HCT116 (cell line): ENCODE results near the gene CDKAL1. TPM values are rescaled to one million over a fixed set of nuclear protein-coding genes. Genes with fewer than 3 reads are reported as not detected.

Source experiments
- ATAC-seq: fragments of 200-7000 bp; cut with Tn5 transposase; 2 replicates; pipeline ENCODE4 v1.9.1; 2020; ENCODE audit warnings: mild to moderate bottlenecking, moderate library complexity
- BruUV-seq: library from RNA; stranded (reverse); fragments of 400-500 nt; replicated peaks from 2 replicates; lab custom pipeline; 2021; lab: Mats Ljungman, UMichigan
- CTCF ChIA-PET: fragments of 300-600 bp; sonication (Branson Sonifier 250); formaldehyde crosslinking; loops from one replicate; lab custom pipeline; 2021; ENCODE audit warnings: antibody characterized with exemption; lab: Charles Lee
- POLR2A ChIA-PET: fragments of 300-600, 350-600 bp; sonication (Branson Sonifier 250); formaldehyde crosslinking; loops from one replicate; lab custom pipeline; 2021; ENCODE audit warnings: antibody characterized with exemption; lab: Charles Lee
- RAD21 ChIA-PET, 2 experiments: fragments of 300-600 bp; sonication (Branson Sonifier 250); formaldehyde crosslinking; loops; one replicate each; lab custom pipeline; 2023; ENCODE audit warnings: low total read pairs in 2 of 2; ENCODE audit not compliant: uncharacterized antibody in 2 of 2, unreplicated experiment in 2 of 2, low non-redundant PET in 1 of 2; lab: Charles Lee
- DNase-seq: peaks from one replicate; pipeline ENCODE4 v3.0.0-alpha.2; 2010; ENCODE audit warnings: low read depth, low spot score
- H2AFZ ChIP-seq: fragments of 200-600 bp; shearing (Covaris generic), sonication (generic); 2 replicates; pipeline ENCODE4 v1.6.1; 2017; ENCODE audit warnings: low read depth, mixed run types, mixed read lengths, antibody characterized with exemption, low read length; ENCODE audit not compliant: poor library complexity, severe bottlenecking
- H3K27ac ChIP-seq: 2 replicates; pipeline ENCODE4 v1.5.1; 2012; ENCODE audit warnings: low read depth, low read length
- H3K27me3 ChIP-seq: fragments of 200-600 bp; sonication (generic); 2 replicates; pipeline ENCODE4 v1.6.1; 2016; ENCODE audit warnings: mixed run types, low read length, mixed read lengths; ENCODE audit not compliant: insufficient read depth
- H3K36me3 ChIP-seq, 2 experiments: fragments of 200-500 bp in 1 of 2; fragments of 200-600 bp in 1 of 2; sonication (Bioruptor generic) in 1 of 2; sonication (generic) in 1 of 2; 2 replicates each; pipeline versions ENCODE4 v1.5.1 to v1.6.1; 2014 to 2016; ENCODE audit warnings: low read length in 2 of 2, inconsistent platforms in 1 of 2, mixed read lengths in 1 of 2, mixed run types in 1 of 2; ENCODE audit not compliant: insufficient read depth in 2 of 2, control insufficient read depth in 1 of 2
- H3K4me1 ChIP-seq, 2 experiments: fragments of 200-600 bp in 1 of 2; sonication (generic) in 1 of 2; 2 replicates each; pipeline versions ENCODE4 v1.5.1 to v1.6.1; 2012 to 2017; ENCODE audit warnings: low read length in 2 of 2, inconsistent platforms in 1 of 2, mild to moderate bottlenecking in 1 of 2, mixed read lengths in 1 of 2, mixed run types in 1 of 2, moderate library complexity in 1 of 2; ENCODE audit not compliant: insufficient read depth in 2 of 2, control insufficient read depth in 1 of 2
- H3K4me2 ChIP-seq: fragments of 200-600 bp; sonication (generic); 2 replicates; pipeline ENCODE4 v1.6.1; 2017; ENCODE audit warnings: mixed run types, low read length, mixed read lengths
- H3K4me3 ChIP-seq, 2 experiments: fragments of 200-600 bp in 1 of 2; sonication (generic) in 1 of 2; replicated peaks in 1 of 2; 2 replicates each; pipeline ENCODE4 v1.5.1; 2011 to 2016; ENCODE audit warnings: low read length in 2 of 2, control low read depth in 1 of 2, low read depth in 1 of 2, mild to moderate bottlenecking in 1 of 2, mixed read lengths in 1 of 2, mixed run types in 1 of 2
- H3K79me2 ChIP-seq: fragments of 200-600 bp; sonication (generic); 2 replicates; pipeline ENCODE4 v1.6.1; 2017; ENCODE audit warnings: mild to moderate bottlenecking, mixed run types, low read length, moderate library complexity, mixed read lengths; ENCODE audit not compliant: insufficient read depth
- H3K9ac ChIP-seq: fragments of 200-600 bp; sonication (generic); 2 replicates; pipeline ENCODE4 v1.6.1; 2016; ENCODE audit warnings: low read length, mixed read lengths
- H3K9me2 ChIP-seq: fragments of 200-600 bp; sonication (generic), shearing (Covaris generic); 2 replicates; pipeline ENCODE4 v1.6.1; 2017; ENCODE audit warnings: mixed run types, mild to moderate bottlenecking, moderate library complexity; ENCODE audit not compliant: insufficient read depth
- H3K9me3 ChIP-seq, 2 experiments: fragments of 200-500 bp in 1 of 2; fragments of 200-600 bp in 1 of 2; sonication (Bioruptor generic) in 1 of 2; sonication (generic) in 1 of 2; 2 replicates each; pipeline ENCODE4 v1.6.1; 2014 to 2017; ENCODE audit warnings: low read length in 2 of 2, mixed read lengths in 2 of 2, inconsistent platforms in 1 of 2, low read depth in 1 of 2, mild to moderate bottlenecking in 1 of 2, mixed run types in 1 of 2, moderate library complexity in 1 of 2; ENCODE audit not compliant: control insufficient read depth in 1 of 2, insufficient read depth in 1 of 2
- H4K20me1 ChIP-seq: fragments of 200-600 bp; sonication (generic), shearing (Covaris generic); 2 replicates; pipeline ENCODE4 v1.6.1; 2017; ENCODE audit warnings: mixed run types, mild to moderate bottlenecking, moderate library complexity; ENCODE audit not compliant: insufficient read depth
- CBX3 ChIP-seq: IDR thresholded peaks from 2 replicates; pipeline ENCODE4 v1.6.1; 2012; ENCODE audit warnings: low read depth
- CEBPB ChIP-seq: IDR thresholded peaks from 2 replicates; pipeline ENCODE4 v1.6.1; 2012; ENCODE audit warnings: low read depth
- ELF1 ChIP-seq: IDR thresholded peaks from 2 replicates; pipeline ENCODE4 v1.6.1; 2012; ENCODE audit warnings: low read depth, borderline replicate concordance
- EZH2 ChIP-seq: fragments of 200-600 bp; sonication (generic); IDR thresholded peaks from 2 replicates; pipeline ENCODE4 v1.6.1; 2017; ENCODE audit warnings: antibody characterized with exemption, mixed run types
- EZH2phosphoT487 ChIP-seq: fragments of 200-600 bp; IDR thresholded peaks from 2 replicates; pipeline ENCODE4 v1.6.1; 2018; ENCODE audit warnings: antibody characterized with exemption, borderline replicate concordance
- POLR2A ChIP-seq: IDR thresholded peaks from 2 replicates; pipeline ENCODE4 v1.7.0; 2011; ENCODE audit warnings: borderline replicate concordance; ENCODE audit not compliant: insufficient read depth, insufficient read length; ENCODE audit errors: extremely low read depth
- SRF ChIP-seq: IDR thresholded peaks from 2 replicates; pipeline ENCODE4 v1.6.1; 2012; ENCODE audit warnings: low read depth
- TCF7L2 ChIP-seq: IDR thresholded peaks from 2 replicates; pipeline ENCODE4 v1.7.0; 2011; ENCODE audit warnings: borderline replicate concordance, inconsistent platforms; ENCODE audit not compliant: insufficient read depth, insufficient read length; ENCODE audit errors: extremely low read depth
- ZFX ChIP-seq: fragments of 450-650 bp; IDR thresholded peaks from 2 replicates; pipeline ENCODE4 v1.6.1; 2017
- intact Hi-C: fragments of 100-400 bp; cut with micrococcal nuclease; formaldehyde crosslinking; loops from 2 replicates; pipeline ENCODE4 v1.10.0; 2022
- total RNA-seq: library from RNA; stranded (reverse); gene quantifications from one replicate; pipeline ENCODE4 v1.2.1, GENCODE V29; 2021; ENCODE audit not compliant: unreplicated experiment
- TF ChIP-seq, protein P1 (sequence below): IDR thresholded peaks from 2 replicates; pipeline ENCODE4 v1.6.1; 2012
- TF ChIP-seq, protein P2 (sequence below): IDR thresholded peaks from 2 replicates; pipeline ENCODE4 v1.6.1; 2012
- TF ChIP-seq, protein P3 (sequence below): IDR thresholded peaks from 2 replicates; pipeline ENCODE4 v1.6.1; 2012; ENCODE audit warnings: low read depth

The CDKAL1 gene
- total RNA-seq, 1 experiment from 2014 or later: 14.9 TPM

DNA sequence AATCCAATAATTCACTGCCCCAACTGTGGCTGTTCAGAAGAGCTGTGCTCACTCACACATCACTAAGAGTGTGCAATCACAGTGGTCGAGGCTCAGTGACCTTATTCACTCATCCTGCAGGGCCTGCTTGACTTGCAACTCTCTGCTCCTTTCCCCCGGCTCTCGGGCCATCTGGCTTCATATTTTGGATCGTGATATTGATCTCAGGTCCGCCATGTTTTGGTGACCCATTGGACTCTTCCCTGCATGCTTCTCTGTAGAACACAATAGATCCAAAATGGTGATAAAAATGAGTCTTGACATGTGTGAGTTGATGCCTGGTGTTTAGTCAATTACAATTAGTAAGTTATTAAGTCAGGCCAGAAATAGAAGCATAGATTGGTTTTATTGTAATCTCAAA lies 745.4 kb downstream of the CDKAL1 start:
- Histone ChIP-seq H3K9me2 (no peaks in the 10 kb centered on the region), H3K9ac (no peak overlapping the region), H3K4me2 (no peak overlapping the region), H4K20me1 (no peaks in the 10 kb centered on the region), H3K9me3 (no peaks in the 10 kb centered on the region), H3K27me3 (no peaks in the 10 kb centered on the region), H3K4me3 (no peak overlapping the region), H3K4me1 (peaks cover 0 to 19% of the 10 kb centered on the region in 2 experiments; a peak in 2 of 4 replicates), H3K36me3 (no peaks in the 10 kb centered on the region), H2AFZ (no peak overlapping the region), H3K79me2 (no peaks in the 10 kb centered on the region), H3K27ac (no peak overlapping the region)
- DNase-seq: no peak
- no TSS peak for BruUV-seq
- no peak for TF ChIP-seq ELF1
- TF ChIP-seq TCF7L2: no peak
- no peak for TF ChIP-seq EZH2phosphoT487
- TF ChIP-seq CEBPB: no peak
- no peak for TF ChIP-seq ZFX
- no peak for TF ChIP-seq CBX3
- TF ChIP-seq, protein P1, sequence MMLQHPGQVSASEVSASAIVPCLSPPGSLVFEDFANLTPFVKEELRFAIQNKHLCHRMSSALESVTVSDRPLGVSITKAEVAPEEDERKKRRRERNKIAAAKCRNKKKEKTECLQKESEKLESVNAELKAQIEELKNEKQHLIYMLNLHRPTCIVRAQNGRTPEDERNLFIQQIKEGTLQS: no peak
- no peak for TF ChIP-seq SRF
- TF ChIP-seq EZH2: no peak
- no peak for TF ChIP-seq POLR2A
- TF ChIP-seq, protein P2, sequence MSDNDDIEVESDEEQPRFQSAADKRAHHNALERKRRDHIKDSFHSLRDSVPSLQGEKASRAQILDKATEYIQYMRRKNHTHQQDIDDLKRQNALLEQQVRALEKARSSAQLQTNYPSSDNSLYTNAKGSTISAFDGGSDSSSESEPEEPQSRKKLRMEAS: no peak
- TF ChIP-seq, protein P3, sequence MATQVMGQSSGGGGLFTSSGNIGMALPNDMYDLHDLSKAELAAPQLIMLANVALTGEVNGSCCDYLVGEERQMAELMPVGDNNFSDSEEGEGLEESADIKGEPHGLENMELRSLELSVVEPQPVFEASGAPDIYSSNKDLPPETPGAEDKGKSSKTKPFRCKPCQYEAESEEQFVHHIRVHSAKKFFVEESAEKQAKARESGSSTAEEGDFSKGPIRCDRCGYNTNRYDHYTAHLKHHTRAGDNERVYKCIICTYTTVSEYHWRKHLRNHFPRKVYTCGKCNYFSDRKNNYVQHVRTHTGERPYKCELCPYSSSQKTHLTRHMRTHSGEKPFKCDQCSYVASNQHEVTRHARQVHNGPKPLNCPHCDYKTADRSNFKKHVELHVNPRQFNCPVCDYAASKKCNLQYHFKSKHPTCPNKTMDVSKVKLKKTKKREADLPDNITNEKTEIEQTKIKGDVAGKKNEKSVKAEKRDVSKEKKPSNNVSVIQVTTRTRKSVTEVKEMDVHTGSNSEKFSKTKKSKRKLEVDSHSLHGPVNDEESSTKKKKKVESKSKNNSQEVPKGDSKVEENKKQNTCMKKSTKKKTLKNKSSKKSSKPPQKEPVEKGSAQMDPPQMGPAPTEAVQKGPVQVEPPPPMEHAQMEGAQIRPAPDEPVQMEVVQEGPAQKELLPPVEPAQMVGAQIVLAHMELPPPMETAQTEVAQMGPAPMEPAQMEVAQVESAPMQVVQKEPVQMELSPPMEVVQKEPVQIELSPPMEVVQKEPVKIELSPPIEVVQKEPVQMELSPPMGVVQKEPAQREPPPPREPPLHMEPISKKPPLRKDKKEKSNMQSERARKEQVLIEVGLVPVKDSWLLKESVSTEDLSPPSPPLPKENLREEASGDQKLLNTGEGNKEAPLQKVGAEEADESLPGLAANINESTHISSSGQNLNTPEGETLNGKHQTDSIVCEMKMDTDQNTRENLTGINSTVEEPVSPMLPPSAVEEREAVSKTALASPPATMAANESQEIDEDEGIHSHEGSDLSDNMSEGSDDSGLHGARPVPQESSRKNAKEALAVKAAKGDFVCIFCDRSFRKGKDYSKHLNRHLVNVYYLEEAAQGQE: no peak
- intact Hi-C loops: no loop called here
- CTCF ChIA-PET: no interaction called here
- ATAC-seq: no peak
- RAD21 ChIA-PET: no interaction called here
- POLR2A ChIA-PET: no interaction called here
